HG02885 (cell line): ENCODE results near the gene CFAP251.
"Not testable (repeated sequence)": the region's sequence is repeated elsewhere in the genome, so short reads cannot be mapped to it uniquely, and the experiment has no call there.

Source experiments
- ATAC-seq: cut with Tn5 transposase; IDR thresholded peaks from one replicate; pipeline ENCODE4 v1.9.1; 2021; ENCODE audit warnings: mild to moderate bottlenecking; ENCODE audit not compliant: unreplicated experiment, poor library complexity

CFAP251 gene

GRCh38 chr12:121905746-121906145 lies 12.6 kb upstream of the CFAP251 start:
- no peak for ATAC-seq

- no peak for ATAC-seq
These were observed 9.7 kb upstream of the CFAP251 start for GRCh38 chr12:121908702-121909101.

GRCh38 chr12:121911824-121912585 lies 6.4 kb upstream of the CFAP251 start:
- ATAC-seq: no peak

GRCh38 chr12:121915841-121916321 lies 2.5 kb upstream of the CFAP251 start:
- ATAC-seq: no peak

- no peak for ATAC-seq
These were observed 1.7 kb upstream of the CFAP251 start for GRCh38 chr12:121916719-121917118.

- no peak for ATAC-seq
These were observed 267 bp downstream of the CFAP251 start for GRCh38 chr12:121918679-121919038.

GRCh38 chr12:121921066-121921465 lies 2.7 kb downstream of the CFAP251 start:
- no peak for ATAC-seq

- no peak for ATAC-seq
These were observed 6.9 kb downstream of the CFAP251 start for GRCh38 chr12:121925358-121925695.

- ATAC-seq: no peak
These were observed 8.7 kb downstream of the CFAP251 start for GRCh38 chr12:121926874-121927706.

- ATAC-seq: no peak
These were observed 9.4 kb downstream of the CFAP251 start for GRCh38 chr12:121927813-121928212.

GRCh38 chr12:121929545-121929944 lies 11.2 kb downstream of the CFAP251 start:
- not testable (repeated sequence) for ATAC-seq

- no peak for ATAC-seq
These were observed 12.5 kb downstream of the CFAP251 start for GRCh38 chr12:121930862-121931261.

GRCh38 chr12:121932176-121932536 lies 13.8 kb downstream of the CFAP251 start:
- no peak for ATAC-seq

GRCh38 chr12:121932914-121933521 lies 14.6 kb downstream of the CFAP251 start:
- ATAC-seq: no peak

GRCh38 chr12:121933522-121934308 lies 15.3 kb downstream of the CFAP251 start:
- ATAC-seq: no peak

GRCh38 chr12:121934309-121934664 lies 15.9 kb downstream of the CFAP251 start:
- ATAC-seq: no peak

GRCh38 chr12:121937654-121938053 lies 19.3 kb downstream of the CFAP251 start:
- ATAC-seq: no peak

GRCh38 chr12:121939186-121939585 lies 20.8 kb downstream of the CFAP251 start:
- ATAC-seq: no peak

GRCh38 chr12:121939992-121940766 lies 21.8 kb downstream of the CFAP251 start:
- no peak for ATAC-seq
